Small intestine (tissue), 7 donors: ENCODE results near the gene LZTS3. TPM values are rescaled to one million over a fixed set of nuclear protein-coding genes. Genes with fewer than 3 reads are reported as not detected.
"Not testable (repeated sequence)": the region's sequence is repeated elsewhere in the genome, so short reads cannot be mapped to it uniquely, and the experiment has no call there.

Experiments
- DNase-seq, 2 donors: peaks; one replicate each; pipeline versions ENCODE4 v3.0.0 to v3.0.0-alpha.2; 2013
- FAIRE-seq: peaks from 2 replicates; lab custom pipeline; 2012; peaks lifted over from hg19 to GRCh38; lab: Jason Lieb, UNC
- H3K27ac ChIP-seq, 3 donors: one replicate each; pipeline ENCODE4 v1.5.1; 2013; ENCODE audit warnings: low read length in 2 of 3, mild to moderate bottlenecking in 2 of 3, control low read depth in 1 of 3, inconsistent platforms in 1 of 3, low read depth in 1 of 3, moderate library complexity in 1 of 3
- H3K27me3 ChIP-seq, 3 donors: one replicate each; pipeline ENCODE4 v1.6.1; 2013; ENCODE audit warnings: low read length in 3 of 3, inconsistent platforms in 1 of 3; ENCODE audit not compliant: control insufficient read depth in 3 of 3, insufficient read depth in 3 of 3
- H3K36me3 ChIP-seq, 3 donors: one replicate each; pipeline ENCODE4 v1.6.1; 2013; ENCODE audit warnings: low read length in 3 of 3, inconsistent platforms in 1 of 3, low read depth in 1 of 3, mild to moderate bottlenecking in 1 of 3, moderate library complexity in 1 of 3; ENCODE audit not compliant: control insufficient read depth in 3 of 3, insufficient read depth in 2 of 3
- H3K4me1 ChIP-seq, 3 donors: one replicate each; pipeline ENCODE4 v1.6.1; 2013; ENCODE audit warnings: low read length in 2 of 3, inconsistent platforms in 1 of 3, low read depth in 1 of 3, mild to moderate bottlenecking in 1 of 3, moderate library complexity in 1 of 3; ENCODE audit not compliant: control insufficient read depth in 3 of 3, insufficient read depth in 2 of 3
- H3K4me3 ChIP-seq, 3 donors: one replicate each; pipeline ENCODE4 v1.5.1; 2013; ENCODE audit warnings: low read length in 3 of 3, control low read depth in 1 of 3, inconsistent platforms in 1 of 3, low read depth in 1 of 3, mild to moderate bottlenecking in 1 of 3, moderate library complexity in 1 of 3
- H3K9me3 ChIP-seq, 2 donors: one replicate each; pipeline ENCODE4 v1.6.1; 2013; ENCODE audit warnings: low read depth in 1 of 2, low read length in 1 of 2; ENCODE audit not compliant: control insufficient read depth in 2 of 2, insufficient read depth in 1 of 2
- WGBS, 3 donors: extraction: QIAGEN DNeasy Blood & Tissue Kit; methylation state at CpG; one replicate each; pipeline ENCODE4 v1.1.7; 2013; 5-methylcytosine and 5-hydroxymethylcytosine counted together
- polyA plus RNA-seq, 4 donors: library from polyadenylated mRNA; stranded (reverse) in 3 of 4; unstranded in 1 of 4; fragments of 200-250 nt in 3 of 4; fragments of 120-200 nt in 1 of 4; gene quantifications; one replicate each; pipeline versions ENCODE4 v1.2.1 to v1.2.3, GENCODE V29; 2013
- donor health status: healthy with polysubstance abuse.
- donor health status: control.
- donor health status: control.
- donor health status: Bipolar disorder and iron deficiency.
- donor health status: healthy.

The LZTS3 gene
- polyA plus RNA-seq, 4 donors: 7.3 to 19.9 (median 13.1) TPM

- WGBS, 3 donors: 87 to 95% (median 94%) methylated on average over 23 to 25 of the region's 25 CpGs
- FAIRE-seq: not testable (repeated sequence)
These were observed 47.4 kb downstream of the LZTS3 start for GRCh38 chr20:3125776-3126526.

GRCh38 chr20:3124773-3125560, 48.4 kb downstream of the LZTS3 start:
- peaks cover 0 to 26% of the 10 kb centered on the region in 2 donors for H3K9me3 ChIP-seq
- WGBS, 3 donors: 97 to 99% (median 97%) methylated on average over 29 to 41 of the region's 41 CpGs
- H3K4me1 ChIP-seq, FAIRE-seq, H3K4me3 ChIP-seq, H3K27ac ChIP-seq, H3K27me3 ChIP-seq, DNase-seq: not testable (repeated sequence)
- H3K36me3 ChIP-seq: peaks cover 0 to 32% (median 6%) of the 10 kb centered on the region in 3 donors

More at GRCh38 chr20:3125776-3126526, 47.4 kb downstream of the LZTS3 start:
- H3K27me3 ChIP-seq, H3K27ac ChIP-seq, H3K4me1 ChIP-seq, DNase-seq, H3K4me3 ChIP-seq: not testable (repeated sequence)
- H3K36me3 ChIP-seq: peaks cover 0 to 26% (median 3%) of the 10 kb centered on the region in 3 donors
- H3K9me3 ChIP-seq: peaks cover 0 to 26% of the 10 kb centered on the region in 2 donors

DNA sequence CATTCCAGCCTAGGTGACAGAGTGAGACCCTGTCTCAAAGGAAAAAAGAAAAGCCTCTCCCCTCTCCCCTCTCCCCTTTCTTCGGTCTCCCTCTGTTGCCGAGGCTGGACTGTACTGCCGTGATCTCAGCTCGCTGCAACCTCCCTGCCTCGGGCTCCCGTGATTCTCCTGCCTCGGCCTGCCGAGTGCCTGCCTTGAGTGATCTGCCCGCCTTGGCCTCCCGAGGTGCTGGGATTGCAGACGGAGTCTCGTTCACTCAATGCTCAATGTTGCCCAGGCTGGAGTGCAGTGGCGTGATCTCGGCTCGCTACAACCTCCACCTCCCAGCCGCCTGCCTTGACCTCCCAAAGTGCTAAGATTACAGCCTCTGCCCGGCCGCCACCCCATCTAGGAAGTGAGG, 49.2 kb downstream of the LZTS3 start:
- not testable (repeated sequence) for FAIRE-seq, DNase-seq
- 97 to 99% (median 99%) methylated on average over 14 to 16 of the region's 18 CpGs for WGBS, 3 donors

DNA sequence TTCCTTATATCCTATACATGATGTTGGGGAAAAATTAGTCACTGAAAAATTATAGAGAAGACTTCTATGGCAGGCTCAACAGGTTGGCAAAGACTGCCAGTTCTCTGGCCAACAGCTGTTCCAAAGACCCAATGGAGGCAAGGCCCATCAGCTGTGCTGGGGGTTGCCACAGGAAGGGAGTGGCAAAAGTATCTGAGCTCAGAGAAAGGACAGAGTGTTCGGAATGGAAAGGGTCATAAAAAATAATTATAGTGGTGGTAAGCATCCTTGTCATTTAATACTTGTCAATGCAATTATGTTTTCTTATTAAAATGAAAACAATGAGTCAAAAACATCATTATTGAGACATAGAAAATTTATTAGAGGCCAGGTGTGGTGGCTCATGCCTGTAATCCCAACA, 49.8 kb downstream of the LZTS3 start:
- 86 to 92% (median 91%) methylated on average over 1 of the region's 1 CpG for WGBS, 3 donors
- DNase-seq (no peak), FAIRE-seq (no peak)
- H3K4me1 ChIP-seq: no peaks in the 10 kb centered on the region
- H3K4me3 ChIP-seq: no peak overlapping the region
- peaks cover 0 to 26% of the 10 kb centered on the region in 2 donors for H3K9me3 ChIP-seq
- peaks cover 0 to 41% (median 6%) of the 10 kb centered on the region in 3 donors for H3K36me3 ChIP-seq
- H3K27ac ChIP-seq: no peak overlapping the region
- H3K27me3 ChIP-seq: no peaks in the 10 kb centered on the region

More for the DNA sequence above, 49.2 kb downstream of the LZTS3 start:
- H3K4me3 ChIP-seq, H3K27me3 ChIP-seq, H3K4me1 ChIP-seq, H3K27ac ChIP-seq: not testable (repeated sequence)
- peaks cover 0 to 26% of the 10 kb centered on the region in 2 donors for H3K9me3 ChIP-seq
- peaks cover 0 to 39% (median 6%) of the 10 kb centered on the region in 3 donors for H3K36me3 ChIP-seq

- peaks cover 0 to 26% of the 10 kb centered on the region in 2 donors for H3K9me3 ChIP-seq
- no peaks in the 10 kb centered on the region for H3K27me3 ChIP-seq
- no peaks in the 10 kb centered on the region for H3K4me1 ChIP-seq
- H3K4me3 ChIP-seq: no peak overlapping the region
- H3K27ac ChIP-seq: no peak overlapping the region
- FAIRE-seq (no peak), DNase-seq (no peak)
- WGBS, 3 donors: 92 to 97% (median 94%) methylated on average over 12 of the region's 12 CpGs
- peaks cover 0 to 44% (median 6%) of the 10 kb centered on the region in 3 donors for H3K36me3 ChIP-seq
These were observed 51.3 kb downstream of the LZTS3 start for GRCh38 chr20:3121955-3122610.

GRCh38 chr20:3121271-3121911, 52.0 kb downstream of the LZTS3 start:
- H3K36me3 ChIP-seq: peaks cover 0 to 45% (median 6%) of the 10 kb centered on the region in 3 donors

GRCh38 chr20:3119044-3119443, 54.3 kb downstream of the LZTS3 start:
- Histone ChIP-seq H3K36me3 (peaks cover 0 to 50% (median 6%) of the 10 kb centered on the region in 3 donors), H3K27me3 (no peaks in the 10 kb centered on the region), H3K4me1 (no peaks in the 10 kb centered on the region), H3K4me3 (no peak overlapping the region), H3K9me3 (peaks cover 0 to 11% of the 10 kb centered on the region in 2 donors), H3K27ac (no peak overlapping the region)
- 74 to 81% (median 75%) methylated on average over 5 of the region's 5 CpGs for WGBS, 3 donors
- DNase-seq (no peak), FAIRE-seq (no peak)

More at GRCh38 chr20:3121271-3121911, 52.0 kb downstream of the LZTS3 start:
- DNase-seq (no peak), FAIRE-seq (no peak)
- H3K4me3 ChIP-seq: no peak overlapping the region
- peak overlapping the region in 1 of 3 donors; percentile 18 for H3K27ac ChIP-seq
- H3K9me3 ChIP-seq: peaks cover 0 to 26% of the 10 kb centered on the region in 2 donors
- WGBS, 3 donors: 72 to 83% (median 77%) methylated on average over 11 of the region's 11 CpGs
- no peaks in the 10 kb centered on the region for H3K27me3 ChIP-seq
- H3K4me1 ChIP-seq: no peaks in the 10 kb centered on the region
